PFSK-1 (cell line): ENCODE results near the gene DDC.

Experiments
- FOXP2 ChIP-seq: optimal IDR thresholded peaks from 2 replicates; pipeline ENCODE3; 2011; ENCODE audit warnings: borderline replicate concordance, control low read depth, inconsistent platforms; ENCODE audit not compliant: insufficient read depth; ENCODE audit errors: extremely low read length, extremely low read depth
- POLR2AphosphoS5 ChIP-seq: IDR thresholded peaks from 2 replicates; pipeline ENCODE4 v1.6.1; 2012; ENCODE audit warnings: low read depth, mild to moderate bottlenecking, control low read depth, low read length, moderate library complexity
- REST ChIP-seq, 2 experiments: IDR thresholded peaks; 2 replicates each; pipeline versions ENCODE4 v1.6.1 to v1.8.0; 2011 to 2012; ENCODE audit warnings: low read depth in 2 of 2, low read length in 2 of 2, control low read depth in 1 of 2, inconsistent platforms in 1 of 2, mild to moderate bottlenecking in 1 of 2, moderate library complexity in 1 of 2; ENCODE audit not compliant: insufficient read depth in 1 of 2
- SIN3A ChIP-seq: IDR thresholded peaks from 2 replicates; pipeline ENCODE4 v1.6.1; 2012; ENCODE audit warnings: mild to moderate bottlenecking, low read length, moderate library complexity, borderline replicate concordance; ENCODE audit not compliant: insufficient read depth
- TAF1 ChIP-seq: IDR thresholded peaks from 2 replicates; pipeline ENCODE4 v1.6.1; 2012; ENCODE audit warnings: low read length, control low read depth, borderline replicate concordance; ENCODE audit not compliant: insufficient read depth

DNA sequence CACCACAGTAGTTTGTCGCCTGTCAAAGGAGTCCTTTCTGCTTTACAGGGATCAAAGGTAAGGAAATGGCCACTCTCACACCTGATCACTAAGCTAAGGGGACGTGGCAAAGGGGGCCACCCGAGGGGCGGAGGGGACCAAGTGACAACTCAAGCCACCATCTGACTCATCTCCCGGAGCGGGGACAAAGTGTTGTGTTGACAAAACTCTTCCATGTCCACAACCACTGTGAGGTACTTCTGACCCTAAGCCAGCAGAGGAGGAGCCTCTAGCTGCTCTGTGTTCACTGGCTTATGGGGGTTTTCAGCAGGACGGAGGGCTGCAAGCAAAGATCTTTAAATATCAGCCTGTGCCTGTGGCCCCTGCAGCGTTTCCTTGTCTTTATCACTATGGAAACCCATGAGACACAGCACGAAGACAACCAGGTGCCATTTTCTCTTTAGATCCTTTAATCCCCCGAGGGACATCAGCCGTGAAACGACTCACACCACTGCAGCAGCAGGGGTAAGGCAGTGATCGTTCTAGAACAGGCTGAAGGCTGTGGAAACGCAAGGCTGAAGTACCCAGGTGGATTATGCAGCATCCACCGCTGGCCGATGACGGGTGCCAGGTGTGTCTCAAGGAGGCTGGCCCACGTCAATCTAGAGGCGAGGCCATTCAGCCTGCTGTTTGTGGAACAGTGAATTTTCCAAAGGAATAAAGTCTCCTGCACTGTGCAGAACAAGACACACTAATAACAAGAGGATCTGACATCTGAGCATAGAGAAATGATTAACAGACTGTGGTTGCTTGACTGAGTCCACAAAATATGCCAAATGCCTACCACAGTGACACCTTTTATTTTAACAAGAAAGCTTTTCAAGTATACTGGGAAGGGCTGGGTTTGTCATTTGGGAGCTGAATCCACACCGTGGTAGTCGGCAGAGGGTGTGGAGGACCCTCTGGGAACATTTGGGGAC is 26.6 kb upstream of the DDC start:
- TF ChIP-seq REST (IDR thresholded peaks at IDR 0.05; ENCODE audit: insufficient read depth in 1 of 2, low read depth in 2 of 2, low read length in 2 of 2) (no peak), POLR2AphosphoS5 (no peak), SIN3A (no peak), TAF1 (no peak), FOXP2 (no peak)
